SU-DHL-6 (cell line): ENCODE data around the gene ZNF423.

Experiments
- H2AFZ ChIP-seq: fragments of 200-600 bp; sonication (generic); 2 replicates; pipeline ENCODE4 v1.6.1; 2014; ENCODE audit warnings: low read depth, mild to moderate bottlenecking, moderate library complexity, mixed read lengths, antibody characterized with exemption, low read length; ENCODE audit not compliant: severe bottlenecking
- H3F3A ChIP-seq: fragments of 200-600 bp; shearing (Covaris generic); 2 replicates; pipeline ENCODE4 v1.6.0; 2016; ENCODE audit warnings: antibody characterized with exemption, mild to moderate bottlenecking; ENCODE audit not compliant: insufficient read depth
- H3K27ac ChIP-seq: fragments of 200-600 bp; sonication (generic); 2 replicates; pipeline ENCODE4 v1.5.1; 2016; ENCODE audit warnings: low read depth, mild to moderate bottlenecking, low read length, moderate library complexity, mixed read lengths
- H3K27me3 ChIP-seq: fragments of 200-600 bp; sonication (generic), shearing (Covaris generic); 2 replicates; pipeline ENCODE4 v1.6.0; 2014; ENCODE audit warnings: mild to moderate bottlenecking, low read length
- H3K36me3 ChIP-seq: fragments of 200-600 bp; sonication (generic); 2 replicates; pipeline ENCODE4 v1.6.1; 2014; ENCODE audit warnings: mild to moderate bottlenecking, low read length, mixed read lengths
- H3K4me2 ChIP-seq: fragments of 300-600, 200-600 bp; shearing (Covaris generic), sonication (generic); 2 replicates; pipeline ENCODE4 v1.6.0; 2014; ENCODE audit warnings: low read length, low read depth, mild to moderate bottlenecking; ENCODE audit not compliant: poor library complexity, severe bottlenecking
- H3K4me3 ChIP-seq: fragments of 200-600 bp; sonication (generic); 2 replicates; pipeline ENCODE4 v1.5.1; 2014; ENCODE audit warnings: antibody characterized with exemption, low read length, mild to moderate bottlenecking, mixed read lengths; ENCODE audit not compliant: insufficient read depth, poor library complexity, severe bottlenecking
- H3K79me2 ChIP-seq: fragments of 200-600 bp; sonication (generic); 2 replicates; pipeline ENCODE4 v1.6.1; 2014; ENCODE audit warnings: mild to moderate bottlenecking, low read length, moderate library complexity; ENCODE audit not compliant: insufficient read depth
- H3K9ac ChIP-seq: fragments of 200-600 bp; sonication (generic); 2 replicates; pipeline ENCODE4 v1.7.0; 2014; ENCODE audit warnings: mild to moderate bottlenecking, low read length
- H3K9me2 ChIP-seq: fragments of 200-600 bp; sonication (generic); replicated peaks from 2 replicates; pipeline ENCODE4 v1.6.1; 2014; ENCODE audit warnings: low read length; ENCODE audit not compliant: insufficient read depth
- H3K9me3 ChIP-seq: fragments of 200-600 bp; sonication (generic); 2 replicates; pipeline ENCODE4 v1.6.1; 2014; ENCODE audit warnings: low read length, mixed read lengths; ENCODE audit not compliant: insufficient read depth
- H4K20me1 ChIP-seq: fragments of 200-600 bp; sonication (generic); 2 replicates; pipeline ENCODE4 v1.6.1; 2014; ENCODE audit warnings: low read depth, mild to moderate bottlenecking, antibody characterized with exemption, low read length, moderate library complexity, mixed read lengths
- CTCF ChIP-seq: fragments of 200-600 bp; sonication (generic); IDR thresholded peaks from one replicate; pipeline ENCODE4 v1.5.1; 2017; ENCODE audit warnings: antibody characterized with exemption, mild to moderate bottlenecking, low read length, moderate library complexity; ENCODE audit not compliant: insufficient read depth, poor library complexity, severe bottlenecking
- EZH2phosphoT487 ChIP-seq: fragments of 200-600 bp; sonication (generic), shearing (Covaris generic); conservative IDR thresholded peaks from 2 replicates; pipeline ENCODE4 v1.6.1; 2018; ENCODE audit warnings: mild to moderate bottlenecking, antibody characterized with exemption, low read length, moderate library complexity, mixed read lengths

ZNF423 gene

GRCh38 chr16:49622084-49622390 is 233.9 kb downstream of the ZNF423 start:
- Histone ChIP-seq H2AFZ (no peak overlapping the region), H3K9ac (no peak overlapping the region), H3K9me3 (no peaks in the 10 kb centered on the region), H3F3A (no peaks in the 10 kb centered on the region), H3K27me3 (no peaks in the 10 kb centered on the region), H3K79me2 (no peaks in the 10 kb centered on the region), H4K20me1 (no peaks in the 10 kb centered on the region), H3K9me2 (no peaks in the 10 kb centered on the region), H3K27ac (no peak overlapping the region), H3K36me3 (no peaks in the 10 kb centered on the region), H3K4me3 (no peak overlapping the region), H3K4me2 (no peak overlapping the region)
- TF ChIP-seq EZH2phosphoT487: no peak
- no peak for TF ChIP-seq CTCF

- no peaks in the 10 kb centered on the region for H3K9me2 ChIP-seq
- no peaks in the 10 kb centered on the region for H3F3A ChIP-seq
- no peak overlapping the region for H3K9ac ChIP-seq
- no peak overlapping the region for H3K4me2 ChIP-seq
- TF ChIP-seq CTCF (no peak), EZH2phosphoT487 (no peak)
- no peaks in the 10 kb centered on the region for H4K20me1 ChIP-seq
- H3K79me2 ChIP-seq: no peaks in the 10 kb centered on the region
- no peak overlapping the region for H3K27ac ChIP-seq
- H3K27me3 ChIP-seq: no peaks in the 10 kb centered on the region
- no peaks in the 10 kb centered on the region for H3K9me3 ChIP-seq
- no peak overlapping the region for H2AFZ ChIP-seq
- H3K36me3 ChIP-seq: no peaks in the 10 kb centered on the region
- no peak overlapping the region for H3K4me3 ChIP-seq
Observed at GRCh38 chr16:49621241-49622083, 234.4 kb downstream of the ZNF423 start.

GRCh38 chr16:49620869-49621240 is 235.1 kb downstream of the ZNF423 start:
- Histone ChIP-seq H2AFZ (no peak overlapping the region), H3K9me3 (no peaks in the 10 kb centered on the region), H3K27me3 (no peaks in the 10 kb centered on the region), H3F3A (no peaks in the 10 kb centered on the region), H3K4me3 (no peak overlapping the region), H3K9me2 (no peaks in the 10 kb centered on the region), H3K27ac (no peak overlapping the region), H4K20me1 (no peaks in the 10 kb centered on the region), H3K4me2 (no peak overlapping the region), H3K9ac (no peak overlapping the region), H3K79me2 (no peaks in the 10 kb centered on the region), H3K36me3 (no peaks in the 10 kb centered on the region)
- TF ChIP-seq EZH2phosphoT487: no peak
- TF ChIP-seq CTCF: no peak
